HG02973 (cell line): ENCODE data around the gene OGDHL.
"Not testable (repeated sequence)": the region's sequence is repeated elsewhere in the genome, so short reads cannot be mapped to it uniquely, and the experiment has no call there.

Experiments
- ATAC-seq: cut with Tn5 transposase; IDR thresholded peaks from one replicate; pipeline ENCODE4 v1.9.1; 2021; ENCODE audit warnings: moderate library complexity; ENCODE audit not compliant: unreplicated experiment

OGDHL gene

DNA sequence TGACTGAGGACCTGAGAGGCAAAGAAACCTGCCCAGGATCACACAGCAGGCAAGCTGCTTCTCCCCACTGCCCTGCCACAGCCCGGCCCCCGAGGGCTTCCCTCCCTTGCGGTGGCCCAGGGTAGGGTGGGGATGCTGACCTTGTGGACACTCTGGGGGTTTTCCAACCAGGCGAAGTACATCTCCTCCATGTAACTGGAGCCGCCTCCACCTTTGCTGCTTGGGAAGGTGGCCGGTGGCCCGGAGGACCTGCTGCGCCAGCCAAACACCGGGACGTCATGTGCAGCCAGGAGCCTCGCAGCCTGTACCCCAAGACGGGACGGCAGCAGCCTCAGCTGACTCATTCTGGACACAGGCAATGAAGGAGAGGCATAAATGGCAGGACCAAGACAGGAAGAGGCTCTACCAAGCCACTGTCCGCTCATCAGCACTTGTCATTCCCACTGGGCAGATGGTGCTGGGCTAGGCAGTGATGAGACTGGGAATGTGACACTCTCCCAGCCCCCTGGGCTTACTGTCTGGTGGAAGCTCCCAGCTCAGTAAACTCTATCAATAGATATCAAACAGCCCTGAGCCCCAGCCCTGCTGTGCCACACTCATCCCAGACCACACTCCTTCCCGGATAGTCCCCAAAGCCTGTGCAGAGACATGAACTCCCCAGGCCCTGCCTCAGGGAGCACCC lies 3.7 kb downstream of the OGDHL start:
- no peak for ATAC-seq

DNA sequence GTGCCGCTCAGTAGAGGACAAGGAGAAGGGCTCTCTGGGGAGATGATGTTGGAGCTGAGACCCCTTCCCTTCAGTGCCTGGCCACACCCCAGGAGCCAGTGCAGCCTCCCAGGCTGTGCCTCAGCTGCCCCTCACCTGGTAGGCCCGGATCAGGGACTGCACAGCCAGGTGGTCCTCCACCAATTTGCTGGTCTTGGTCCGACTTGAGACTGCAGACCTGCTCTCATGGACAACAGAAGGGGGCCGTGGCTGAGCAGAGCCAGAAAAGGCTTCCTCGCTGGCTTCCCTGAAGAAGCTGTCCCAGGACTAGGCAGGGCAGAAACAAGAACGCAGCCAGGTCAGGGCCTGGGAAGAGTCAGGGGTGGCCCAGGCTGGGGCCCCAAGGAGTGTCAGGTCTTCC lies 5.5 kb downstream of the OGDHL start:
- ATAC-seq, result no peak

DNA sequence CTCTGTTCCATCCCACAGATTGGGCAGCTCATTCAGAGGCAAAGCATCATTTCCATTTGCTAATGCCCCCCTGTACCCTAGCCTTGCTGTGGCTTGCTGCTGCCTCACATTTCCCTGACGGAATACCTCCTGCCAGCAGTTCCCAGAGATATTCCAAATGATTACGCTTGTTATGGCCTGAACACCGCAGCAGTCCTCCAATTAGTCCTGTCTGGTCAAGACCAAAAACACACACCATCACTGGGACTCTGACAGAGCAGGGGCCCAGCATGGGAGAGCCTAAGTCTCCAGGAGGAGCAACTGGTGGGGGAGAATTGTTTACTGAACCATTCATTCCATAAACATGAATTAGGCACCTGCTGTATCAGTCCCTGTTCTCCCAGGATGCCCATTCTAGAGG lies 6.1 kb downstream of the OGDHL start:
- ATAC-seq, result no peak

DNA sequence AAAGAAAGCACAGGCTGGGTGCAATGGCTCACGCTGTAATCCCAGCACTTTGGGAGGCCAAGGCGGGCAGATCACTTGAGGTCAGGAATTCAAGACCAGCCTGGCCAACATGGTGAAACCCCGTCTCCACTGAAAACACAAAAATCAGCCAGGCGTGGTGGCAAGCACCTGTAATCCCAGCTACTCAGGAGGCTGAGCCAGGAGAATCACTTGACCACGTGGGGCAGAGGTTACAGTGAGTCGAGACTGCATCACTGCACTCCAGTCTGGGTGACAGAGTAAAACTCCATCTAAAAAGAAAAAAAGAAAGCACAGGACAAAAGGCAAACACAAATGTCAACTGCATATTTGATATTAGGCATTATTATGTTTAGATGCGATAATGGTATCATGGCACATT lies 7.2 kb downstream of the OGDHL start:
- ATAC-seq, result not testable (repeated sequence)

DNA sequence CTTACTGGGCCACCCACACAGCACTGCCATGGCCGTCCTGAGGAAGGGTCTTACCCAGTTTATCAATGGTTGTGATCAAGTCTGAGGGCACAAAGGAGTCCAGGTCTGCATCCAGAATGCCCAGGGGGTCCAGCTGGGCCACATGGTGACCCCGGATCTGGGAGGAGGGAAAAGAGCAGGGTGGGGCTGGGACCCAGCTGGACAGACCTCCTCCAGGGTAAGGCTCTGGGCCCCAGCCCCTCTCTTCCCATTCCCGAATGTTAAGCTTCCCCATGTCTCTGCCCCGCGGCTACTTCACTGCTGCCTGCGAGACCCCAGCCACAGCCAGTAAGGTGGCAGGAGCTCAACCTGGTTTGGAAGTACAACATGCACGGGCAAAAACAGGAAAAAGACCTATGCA lies 9.5 kb downstream of the OGDHL start:
- ATAC-seq, result no peak

DNA sequence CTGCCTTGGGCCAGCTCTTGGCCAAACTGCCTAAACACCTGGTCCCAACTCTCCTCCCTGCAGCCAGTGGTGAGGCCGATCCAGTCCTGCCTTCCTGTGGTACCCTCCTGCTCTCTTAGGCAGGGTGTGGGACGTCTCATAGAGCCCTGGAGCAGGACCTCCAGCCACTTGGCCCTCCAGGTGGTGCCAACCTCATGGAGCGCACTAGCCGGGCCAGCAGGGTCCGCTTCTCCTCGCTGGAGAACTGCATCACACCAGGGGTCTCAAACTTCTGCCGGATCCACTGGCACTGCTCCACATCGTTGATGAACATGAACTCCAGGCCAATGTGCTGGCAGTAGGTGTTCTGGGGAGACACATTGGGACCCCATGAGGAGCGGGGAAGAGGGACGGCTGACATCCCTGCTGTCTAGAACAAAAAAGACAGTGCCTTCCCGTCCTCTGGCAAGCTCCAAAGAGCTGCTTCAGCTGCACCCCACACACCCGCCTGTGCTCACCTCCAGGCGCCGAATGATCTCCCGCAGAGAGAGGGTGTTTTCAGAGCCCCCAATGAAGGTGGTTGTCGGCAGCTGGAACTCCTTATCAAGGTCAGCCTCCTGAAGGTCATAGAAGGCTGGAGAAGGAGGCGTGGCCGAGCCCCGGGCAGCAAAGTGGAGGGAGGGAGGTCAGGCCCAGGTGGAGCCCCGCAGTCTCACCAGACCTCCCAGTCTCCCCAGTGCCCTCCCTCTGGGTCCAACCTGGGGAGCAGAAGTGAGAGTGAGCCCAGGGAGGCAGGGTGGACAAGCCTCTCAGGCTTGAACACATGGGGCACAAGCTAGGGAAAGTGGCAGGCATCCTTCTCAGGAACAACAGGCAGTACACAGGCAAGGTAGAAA lies 10.2 kb downstream of the OGDHL start:
- no peak for ATAC-seq

DNA sequence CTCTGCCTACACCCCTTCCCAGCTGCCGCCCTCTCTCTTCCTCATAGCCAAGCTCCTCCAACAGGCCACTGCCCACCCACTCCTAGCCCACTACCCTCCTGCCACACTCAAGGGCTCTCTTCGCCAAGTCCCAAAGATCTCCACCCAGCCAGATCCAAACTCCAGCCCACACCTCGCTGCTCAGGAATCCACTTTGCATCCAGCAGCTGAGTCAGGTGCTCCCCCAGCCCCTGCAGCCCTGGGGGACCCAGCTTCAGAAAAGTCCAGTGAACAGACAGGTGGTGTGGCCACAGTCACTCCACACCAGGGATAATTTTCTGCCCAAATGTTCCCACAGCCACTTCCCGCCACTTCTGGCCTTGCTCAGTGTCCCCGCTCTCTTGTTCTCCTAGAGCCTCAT lies 10.9 kb downstream of the OGDHL start:
- ATAC-seq, result no peak

DNA sequence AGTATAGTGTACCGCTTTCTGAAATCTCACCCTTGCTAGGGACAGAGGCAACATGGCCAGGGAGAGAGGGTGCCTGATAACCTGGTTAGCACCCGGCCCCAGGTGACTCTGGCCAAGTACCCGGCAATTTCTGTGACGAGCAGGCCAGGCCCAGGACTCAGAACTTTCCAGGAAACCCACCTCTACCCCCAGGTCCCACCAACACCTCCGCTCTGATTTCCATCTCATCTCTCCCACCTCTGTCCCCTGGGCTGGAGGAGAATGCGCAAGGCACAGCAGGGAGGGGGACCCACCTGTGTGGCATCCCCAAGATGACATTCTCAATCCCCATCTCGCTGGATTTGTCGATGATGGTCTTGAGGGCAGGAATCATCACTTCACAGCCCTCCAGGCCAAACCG lies 11.6 kb downstream of the OGDHL start:
- no peak for ATAC-seq

DNA sequence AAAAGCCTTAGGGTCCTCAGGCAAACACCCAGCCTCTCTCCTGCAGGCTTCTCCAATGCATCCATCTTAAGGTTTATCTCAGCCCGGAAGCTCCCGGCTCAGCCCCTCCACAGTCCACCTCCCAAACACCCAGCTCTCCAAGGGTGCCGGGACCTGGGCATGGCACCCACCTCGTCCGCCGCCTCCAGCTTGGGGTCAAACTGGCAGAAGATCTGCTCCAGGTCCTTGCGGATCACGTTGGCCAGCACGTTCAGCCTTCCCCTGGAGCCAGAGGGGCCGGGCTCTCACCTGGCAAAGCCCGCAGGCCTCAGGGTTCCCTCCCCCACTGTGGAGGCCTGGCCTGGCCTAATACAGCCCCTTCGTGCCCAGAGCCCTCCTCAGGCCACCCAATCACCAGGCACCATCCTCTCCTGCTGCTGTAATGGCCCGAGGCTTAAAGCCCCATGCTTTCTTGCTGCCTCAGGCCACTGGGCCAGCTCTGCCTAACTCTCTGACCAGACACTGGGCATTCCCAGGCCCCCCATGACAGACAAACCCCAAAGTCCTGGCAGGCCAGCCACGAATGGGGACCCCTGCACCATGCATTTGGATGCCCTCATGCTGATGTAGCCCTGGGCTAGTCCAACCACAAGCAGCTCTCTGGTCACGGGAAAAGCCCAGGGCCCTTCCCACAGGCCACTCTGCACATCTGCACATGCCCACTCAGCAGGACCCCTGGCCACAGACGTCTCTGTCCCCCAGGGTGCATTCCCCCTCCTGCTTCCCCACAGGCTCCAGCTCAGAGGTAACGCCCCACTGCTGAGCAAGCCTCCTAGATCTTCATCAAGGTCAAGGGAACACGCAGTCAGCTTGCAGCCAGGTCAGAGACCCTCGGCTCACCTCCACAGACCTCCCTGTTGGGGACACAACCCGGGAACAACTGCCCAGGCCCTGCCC lies 12.3 kb downstream of the OGDHL start:
- no peak for ATAC-seq

DNA sequence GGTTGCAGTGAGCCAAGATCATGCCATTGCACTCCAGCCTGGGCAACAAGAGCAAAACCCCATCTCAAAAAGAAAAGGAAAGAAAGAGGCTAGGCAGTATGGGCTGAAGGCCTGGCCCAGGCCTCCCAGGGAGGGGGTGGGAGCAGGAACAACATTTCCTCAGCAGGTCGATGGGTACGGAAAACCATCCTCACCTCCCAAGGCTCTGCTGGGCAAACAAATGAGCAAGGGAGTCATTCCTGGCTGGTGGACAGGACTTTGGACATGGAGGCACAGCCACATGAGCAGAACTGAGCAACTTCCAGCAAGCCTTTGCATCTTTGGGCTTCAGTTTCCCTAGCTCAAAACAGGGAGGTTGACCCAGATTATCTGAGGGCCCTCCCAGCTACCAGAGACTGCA lies 13.0 kb downstream of the OGDHL start:
- ATAC-seq, result no peak

DNA sequence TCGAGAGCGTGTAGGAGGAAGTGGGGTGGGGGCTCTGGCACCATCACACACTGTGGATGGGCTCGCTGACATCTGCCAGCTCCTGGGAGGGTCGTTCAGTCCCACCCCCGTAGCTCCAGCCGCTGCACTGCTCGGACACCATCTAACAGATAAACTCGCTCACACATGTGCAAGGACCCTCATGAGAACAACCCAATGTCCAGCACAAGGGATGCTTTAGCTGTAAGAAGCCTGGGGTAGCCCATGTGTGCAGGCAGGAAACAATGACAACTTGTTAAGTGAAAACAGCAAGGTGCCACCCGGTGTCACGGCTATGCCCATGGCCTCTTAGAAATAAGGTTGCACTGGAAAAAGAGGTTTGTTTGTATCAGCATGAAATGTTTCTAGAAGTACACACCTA lies 14.1 kb downstream of the OGDHL start:
- ATAC-seq, result no peak

DNA sequence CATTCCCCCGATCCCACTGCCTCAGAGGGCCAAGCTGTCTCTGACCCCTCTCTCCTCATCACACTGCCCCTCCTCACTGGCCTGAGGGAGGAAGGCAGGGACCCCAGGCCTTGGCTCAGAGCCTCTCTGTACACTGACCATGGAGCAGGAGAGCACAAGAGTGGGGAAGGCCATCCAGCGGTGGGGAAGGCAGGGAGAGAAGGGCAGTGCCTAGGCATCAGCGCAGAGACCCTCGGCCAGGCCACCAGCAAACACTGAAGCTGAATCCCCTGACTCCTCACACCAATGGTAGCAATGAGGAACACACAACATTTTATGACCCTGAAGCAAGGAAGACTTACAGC lies 14.8 kb downstream of the OGDHL start:
- ATAC-seq, result no peak

DNA sequence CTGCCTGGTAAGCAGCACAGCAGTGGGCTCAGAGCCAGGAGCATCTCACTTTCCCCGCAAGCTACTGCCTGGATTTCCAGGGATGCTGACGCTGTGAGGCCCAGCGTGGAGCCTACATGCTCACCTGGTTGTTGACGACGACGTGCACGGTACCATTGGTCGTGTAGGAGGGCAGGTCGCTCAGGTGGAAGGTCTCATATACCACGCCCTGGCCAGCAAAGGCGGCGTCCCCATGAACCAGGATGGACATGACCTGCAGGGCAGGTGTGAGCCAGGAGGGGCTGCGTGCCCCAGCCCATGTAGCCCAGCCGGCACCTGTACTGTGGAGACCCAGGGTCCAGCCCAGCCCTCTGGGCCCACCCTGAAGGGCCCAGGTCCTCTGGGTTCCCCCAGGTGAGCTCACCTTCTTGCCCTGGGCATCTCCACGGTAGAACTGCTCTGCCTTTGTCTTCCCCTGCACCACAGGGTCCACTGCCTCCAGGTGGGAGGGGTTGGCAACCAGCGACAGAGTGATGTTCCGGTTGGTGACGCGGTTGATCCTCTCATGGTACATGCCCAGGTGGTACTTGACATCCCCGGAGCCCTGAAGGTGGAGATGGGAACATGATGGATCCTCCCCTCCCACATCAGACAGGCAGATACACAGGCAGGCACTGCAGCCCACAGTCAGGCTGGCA lies 15.4 kb downstream of the OGDHL start:
- ATAC-seq, result no peak

DNA sequence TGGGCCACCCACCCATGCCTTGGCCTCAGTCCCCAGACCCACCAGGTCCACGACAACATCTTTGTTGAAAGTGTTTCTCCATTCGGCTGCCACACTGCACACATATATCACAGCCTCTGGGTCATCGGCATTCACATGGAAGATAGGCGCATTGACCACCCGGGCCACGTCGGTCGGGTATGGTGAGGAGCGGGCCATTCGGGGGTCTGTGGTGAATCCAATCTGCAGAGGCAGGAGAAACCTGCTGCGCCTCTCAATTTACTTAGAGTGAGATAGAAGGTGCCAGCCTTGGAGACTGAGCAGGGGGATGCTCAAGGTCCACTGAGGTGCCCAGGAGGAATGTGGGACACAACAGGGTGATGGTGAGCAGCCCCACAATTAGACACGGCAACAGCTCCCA lies 16.4 kb downstream of the OGDHL start:
- ATAC-seq, result no peak

DNA sequence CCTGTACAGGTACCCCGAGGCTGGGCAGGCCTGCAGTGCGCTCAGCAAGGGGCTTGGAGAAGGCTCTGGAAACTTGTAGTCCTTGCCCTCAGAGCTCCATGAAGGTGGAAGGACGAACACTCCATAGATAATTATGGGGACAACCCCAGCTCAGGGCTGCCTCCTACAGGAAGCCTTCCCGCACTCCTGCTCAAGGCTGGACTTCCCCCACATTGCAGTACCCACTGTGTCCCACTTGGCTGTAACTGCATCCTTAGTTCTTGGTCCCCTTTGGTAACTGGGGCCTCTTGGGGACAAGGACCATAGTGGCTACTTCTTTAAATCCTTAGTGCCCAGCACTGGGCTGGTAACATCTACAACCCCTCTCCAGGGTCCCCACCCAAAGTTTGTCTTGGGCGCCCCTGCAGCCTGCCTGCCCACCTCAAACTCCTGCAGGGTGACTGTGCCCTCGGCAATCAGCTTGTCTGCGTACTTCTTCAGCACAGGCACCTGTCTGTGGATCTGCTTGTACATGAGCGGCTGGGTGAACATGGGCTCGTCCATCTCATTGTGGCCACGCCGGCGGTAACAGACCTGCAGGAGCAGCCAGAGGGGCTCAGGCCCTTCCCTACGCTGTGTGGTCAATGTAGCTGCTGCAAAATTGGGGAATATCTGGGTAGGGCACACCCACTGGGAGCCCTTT lies 17.1 kb downstream of the OGDHL start:
- ATAC-seq, result no peak

DNA sequence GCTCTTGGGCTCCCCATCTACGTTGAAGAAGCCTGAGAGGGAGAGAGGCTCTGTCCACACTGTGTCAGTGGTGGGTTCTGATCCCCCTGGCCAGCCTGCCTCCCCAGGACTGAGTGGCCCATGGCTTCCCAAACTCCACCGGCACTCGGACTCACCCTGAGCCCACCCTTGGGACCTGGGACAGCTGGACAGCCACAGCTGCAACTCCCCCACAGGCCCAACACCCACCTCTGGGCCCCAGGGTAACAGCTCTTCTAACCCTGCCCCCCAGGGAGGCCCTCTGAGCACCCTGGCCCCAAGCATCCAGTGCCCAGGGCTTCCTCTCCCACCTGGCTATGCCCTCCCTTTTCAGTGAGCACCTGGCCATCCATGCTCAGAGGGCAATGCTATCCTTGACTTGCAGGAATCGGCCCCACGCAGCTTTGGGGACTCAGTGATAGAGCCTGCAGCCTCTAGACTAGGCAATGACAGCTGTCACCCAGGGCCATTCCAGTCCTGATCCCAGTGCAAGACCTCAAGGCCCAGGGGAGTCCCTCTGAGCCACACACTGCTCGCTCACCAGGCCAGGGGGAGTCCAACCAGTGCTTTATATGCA lies 17.9 kb downstream of the OGDHL start:
- ATAC-seq, result no peak

DNA sequence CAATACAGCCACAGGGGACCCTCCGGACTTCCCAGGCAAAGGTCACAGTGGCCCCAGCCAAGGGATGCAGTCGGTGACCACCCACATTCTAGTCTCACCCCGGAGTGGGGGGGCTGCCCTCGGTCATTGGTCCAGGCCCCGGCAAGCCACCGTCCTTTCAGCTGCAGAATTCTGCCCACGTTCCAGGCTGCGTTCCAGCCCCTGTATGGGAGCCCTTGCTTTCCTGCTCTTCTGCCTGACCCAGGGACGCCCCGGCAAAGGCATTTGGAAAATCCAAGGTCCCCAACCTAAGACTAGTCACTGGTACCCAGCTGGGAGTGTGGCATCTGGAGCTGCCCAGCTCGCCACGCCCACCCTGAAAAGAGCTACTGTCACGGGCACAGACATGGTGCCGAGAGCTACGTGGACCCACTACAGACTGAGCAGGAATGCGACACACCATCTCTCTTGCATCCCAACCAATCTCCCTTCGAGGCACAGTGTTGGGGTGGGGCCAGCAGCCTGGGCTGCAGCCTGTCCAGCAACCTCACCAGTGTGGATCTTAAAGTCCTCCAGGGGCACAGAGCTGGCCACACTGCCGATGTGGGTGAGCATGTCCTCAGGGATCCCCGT lies 18.6 kb downstream of the OGDHL start:
- ATAC-seq, result no peak

DNA sequence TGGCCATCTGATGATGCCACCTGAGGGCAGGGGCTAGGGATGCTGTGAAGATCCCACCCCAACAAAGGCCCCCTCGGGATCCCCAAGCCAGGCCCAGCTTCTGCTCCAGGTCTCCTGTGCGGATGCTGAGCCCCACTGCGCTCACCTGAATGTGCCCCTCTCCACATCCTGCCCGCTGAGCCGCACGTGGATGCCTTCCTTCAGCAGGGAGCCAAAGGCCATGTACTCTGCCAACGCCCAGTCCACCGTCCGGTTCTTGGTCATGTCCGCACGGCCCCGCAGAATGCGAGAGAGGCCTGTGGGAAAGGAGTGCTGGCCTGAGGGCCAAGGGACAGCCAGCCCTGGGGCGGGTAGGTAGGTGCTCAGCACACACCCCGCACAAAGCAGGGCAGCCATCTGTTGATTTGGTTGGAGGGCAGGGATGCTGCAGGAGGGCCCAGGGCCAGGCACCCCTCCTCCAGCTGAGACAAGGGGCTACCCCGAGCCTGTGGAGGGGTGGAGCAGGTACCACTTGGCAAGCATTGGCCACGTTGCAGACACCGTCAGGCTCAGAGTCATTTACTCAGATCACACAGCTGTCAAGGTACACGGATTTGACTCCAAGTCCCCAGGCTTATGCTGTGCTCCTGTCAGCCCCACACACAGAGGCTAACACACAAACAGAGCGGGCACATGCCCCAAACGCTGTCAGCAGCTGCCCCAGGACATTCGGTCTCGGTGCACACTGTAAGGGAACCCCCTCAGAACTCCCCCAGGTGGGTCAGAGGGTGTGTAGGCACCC lies 19.2 kb downstream of the OGDHL start:
- ATAC-seq, result no peak
